Midbrain (tissue), 1 donor: ENCODE measurements around the gene MROH7.

Source experiments
- DNase-seq: peaks from one replicate; lab custom pipeline; 2025; lab: John Stamatoyannopoulos, UW

The MROH7 gene

DNA sequence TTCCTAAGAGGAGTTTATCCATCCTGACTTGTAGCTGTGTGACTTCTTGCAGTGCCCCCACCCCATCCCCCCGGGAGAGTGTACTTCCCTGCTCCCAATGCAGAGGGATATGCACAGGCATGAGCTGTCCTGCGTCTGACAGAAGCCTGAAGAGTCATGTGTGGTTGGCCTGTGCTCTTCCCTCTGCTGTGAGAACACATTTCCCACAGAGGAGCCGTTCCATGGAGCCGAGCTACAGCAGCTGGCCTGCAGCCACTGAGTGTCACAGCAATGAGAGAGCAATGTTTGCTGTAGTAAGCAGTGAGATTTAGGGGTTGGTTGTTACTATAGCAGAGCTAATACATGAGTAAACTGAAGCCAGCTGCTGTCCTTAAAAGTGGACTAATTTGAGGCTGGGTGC lies 100.7 kb downstream of the MROH7 start:
- no peak for DNase-seq

DNA sequence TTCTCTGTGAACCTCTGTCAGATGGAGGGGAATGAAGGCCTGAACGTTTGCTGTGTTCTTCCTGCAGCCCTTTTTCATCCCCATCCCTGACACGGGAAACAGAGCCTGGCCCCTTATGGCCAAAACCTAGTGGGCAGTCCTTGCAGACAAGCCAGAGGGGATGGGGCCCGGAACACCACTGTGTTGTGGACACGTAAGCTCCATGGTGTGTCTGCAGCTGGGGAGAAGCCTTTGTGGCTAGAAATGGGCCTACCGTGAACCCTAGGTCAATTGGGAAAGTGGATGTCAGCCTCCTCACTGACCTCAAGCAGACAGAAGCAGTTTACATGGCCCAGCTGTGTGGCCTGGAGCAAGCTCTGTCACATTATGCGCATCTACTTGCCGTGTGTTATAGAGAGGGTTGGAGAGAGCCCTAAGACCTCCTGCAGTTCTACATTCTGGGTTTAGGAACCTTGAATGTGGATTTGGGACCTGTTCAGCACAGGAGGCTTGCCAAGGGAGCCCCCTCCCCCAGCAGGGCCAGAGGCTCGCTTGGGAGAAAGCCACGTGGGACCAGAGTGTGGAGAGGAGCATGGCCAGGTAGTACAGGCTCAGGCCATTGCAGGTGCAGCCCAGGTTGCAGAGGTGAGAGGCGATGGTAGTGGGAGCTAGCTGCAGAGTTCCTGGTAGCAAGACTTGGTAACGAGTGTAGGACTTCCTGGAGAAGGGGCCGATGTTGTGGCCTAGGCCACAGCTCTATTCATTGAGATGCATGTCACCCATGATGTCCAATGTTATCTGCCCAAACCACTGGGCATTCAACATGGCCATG lies 102.0 kb downstream of the MROH7 start:
- DNase-seq = no peak

DNA sequence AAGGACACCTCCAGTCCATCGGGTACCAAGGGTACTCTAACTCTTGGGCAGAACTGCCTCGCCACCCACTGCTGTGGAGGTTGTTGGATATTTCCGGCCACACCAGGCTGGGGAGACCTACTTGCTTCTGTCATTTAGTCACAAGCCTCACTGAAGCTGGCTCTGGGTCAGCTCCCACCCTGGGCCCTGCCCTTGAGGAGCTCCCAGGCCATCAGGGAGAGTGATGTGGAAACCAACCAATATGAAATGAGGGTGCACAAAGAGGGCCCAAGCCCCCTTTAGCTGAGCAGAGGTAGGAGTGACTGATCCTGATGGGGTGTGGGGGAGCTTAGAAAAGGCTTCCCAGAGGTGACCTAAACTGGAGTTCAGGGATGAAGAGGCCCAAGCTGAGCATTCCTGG lies 103.1 kb downstream of the MROH7 start:
- no peak for DNase-seq

DNA sequence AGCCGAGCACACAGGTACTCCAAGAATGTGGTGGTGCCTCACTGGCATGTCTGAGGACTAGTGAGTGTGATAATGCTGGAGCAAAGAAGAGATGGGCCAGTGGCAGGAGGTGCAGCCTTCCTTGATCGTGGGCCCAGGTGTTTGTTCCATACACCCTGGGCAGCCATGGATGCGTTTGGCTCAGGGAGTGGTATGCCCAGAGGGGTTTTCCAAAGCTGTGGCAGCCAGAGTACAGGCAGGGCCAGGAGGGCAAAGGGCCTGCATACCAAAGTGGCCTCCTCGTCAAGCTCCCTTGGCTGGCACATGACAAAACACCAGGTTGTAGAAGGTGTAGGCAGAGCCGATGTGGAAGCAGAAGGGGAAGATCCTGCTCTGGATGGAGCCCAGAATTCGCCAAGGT lies 103.7 kb downstream of the MROH7 start:
- DNase-seq = no peak

DNA sequence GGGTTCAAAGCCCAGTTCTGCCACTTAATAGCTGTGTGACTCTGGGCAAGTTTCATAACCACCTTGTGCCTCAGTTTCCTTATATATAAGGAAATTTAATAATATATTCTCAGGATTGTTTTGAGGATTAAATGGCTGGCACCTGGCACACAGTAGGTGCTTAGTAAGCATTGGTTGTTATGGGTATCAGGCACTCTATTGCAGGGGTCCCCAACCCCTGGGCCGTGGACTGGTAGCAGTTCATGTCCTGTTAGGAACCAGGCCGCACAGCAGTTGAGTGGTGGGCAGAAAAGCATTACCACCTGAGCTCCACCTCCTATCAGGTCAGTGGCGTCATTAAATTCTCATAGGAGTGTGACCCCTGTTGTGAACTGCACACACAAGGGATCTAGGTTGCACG lies 104.3 kb downstream of the MROH7 start:
- no peak for DNase-seq

DNA sequence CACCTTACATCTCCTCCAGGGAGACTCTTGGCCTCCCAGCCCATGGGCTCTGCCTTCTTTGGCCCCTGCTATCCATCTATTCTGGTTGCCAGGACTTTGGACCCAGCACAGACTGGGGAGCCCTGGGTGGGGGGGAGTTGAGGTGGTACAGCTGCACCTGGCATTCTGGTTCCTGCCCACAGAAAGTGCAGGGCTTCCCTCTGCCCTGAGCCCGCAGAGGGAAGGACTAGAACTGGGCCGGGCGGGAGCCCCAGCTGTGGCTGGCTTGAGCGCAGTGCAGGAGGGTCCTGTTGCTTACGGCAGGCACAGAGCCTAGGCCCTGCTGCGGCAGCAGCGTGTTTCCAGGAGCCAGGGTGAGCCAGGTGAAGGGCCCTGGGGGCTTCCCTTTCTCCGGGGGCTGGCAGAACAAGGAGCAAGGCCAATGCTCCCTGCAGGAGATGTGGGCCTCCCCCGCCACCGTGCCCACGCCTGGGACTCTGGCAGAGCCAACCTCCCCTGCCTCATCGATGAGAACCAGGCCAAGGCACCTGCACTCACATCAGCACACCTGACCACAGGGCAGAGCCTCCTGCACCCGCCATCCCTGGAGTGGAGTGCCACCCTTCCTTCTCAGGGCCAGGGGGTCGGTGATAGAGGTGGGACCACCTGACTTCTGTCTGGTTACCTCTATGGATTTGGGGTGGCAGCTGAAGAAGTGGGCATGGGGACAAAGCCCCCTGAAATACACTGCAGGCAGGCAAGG lies 106.7 kb downstream of the MROH7 start:
- DNase-seq = no peak

DNA sequence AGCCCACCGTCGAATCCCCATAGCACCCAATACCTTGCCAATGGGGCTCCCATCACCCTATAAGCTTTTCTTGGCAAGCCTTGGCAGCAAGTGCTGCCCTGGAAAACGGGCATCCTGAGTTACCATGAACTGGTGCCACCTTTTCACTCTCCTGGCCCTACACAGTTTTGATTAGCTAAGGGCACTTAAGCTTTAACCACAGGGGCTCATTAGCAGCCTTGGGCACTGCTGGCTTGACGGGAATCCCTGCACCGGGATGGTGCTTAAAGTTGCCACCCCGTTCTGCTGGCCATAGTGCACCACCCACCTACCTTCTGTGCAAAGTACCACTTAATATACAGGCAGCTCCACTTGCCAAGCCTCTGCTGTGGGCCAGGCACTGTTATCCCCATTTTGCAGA lies 109.0 kb downstream of the MROH7 start:
- DNase-seq = no peak

DNA sequence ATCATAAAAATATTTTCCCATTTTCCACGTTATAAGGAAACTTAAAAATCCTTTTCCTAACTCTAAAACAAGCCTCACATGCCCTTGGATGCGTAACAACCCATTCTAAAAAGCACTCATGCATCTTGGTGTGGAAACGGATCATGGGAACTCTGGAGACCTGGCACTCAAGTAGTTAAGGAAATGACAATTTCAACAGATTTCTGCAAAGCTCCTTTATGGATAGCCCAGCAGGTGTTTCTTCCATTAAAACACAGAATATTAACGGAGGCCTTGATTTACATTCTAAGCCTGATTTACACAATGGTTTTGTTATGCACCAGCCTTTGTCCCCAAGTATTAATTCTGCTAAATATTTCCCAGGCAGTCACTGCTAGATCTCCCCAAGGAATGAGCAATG lies 109.8 kb downstream of the MROH7 start:
- DNase-seq = no peak

DNA sequence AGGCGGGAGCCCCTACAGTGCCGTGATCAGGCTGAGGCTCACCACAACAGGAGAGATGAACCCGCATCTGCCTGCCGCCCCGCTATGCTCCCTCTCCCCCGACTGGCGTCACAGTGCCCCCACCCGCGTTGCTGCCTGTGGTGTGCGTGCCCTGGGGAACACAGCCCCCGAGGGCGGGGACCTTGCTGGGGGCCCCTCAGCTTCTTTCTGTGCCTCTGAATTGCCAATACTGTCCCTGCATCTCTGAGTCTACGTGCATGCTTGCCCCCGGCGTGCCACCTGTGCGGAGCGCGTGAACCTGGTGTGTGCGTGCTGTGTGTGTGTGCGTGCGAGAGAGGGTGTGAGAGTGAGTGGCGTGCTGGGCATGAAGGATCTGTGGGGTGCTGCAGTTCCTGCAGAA lies 112.5 kb downstream of the MROH7 start:
- no peak for DNase-seq

DNA sequence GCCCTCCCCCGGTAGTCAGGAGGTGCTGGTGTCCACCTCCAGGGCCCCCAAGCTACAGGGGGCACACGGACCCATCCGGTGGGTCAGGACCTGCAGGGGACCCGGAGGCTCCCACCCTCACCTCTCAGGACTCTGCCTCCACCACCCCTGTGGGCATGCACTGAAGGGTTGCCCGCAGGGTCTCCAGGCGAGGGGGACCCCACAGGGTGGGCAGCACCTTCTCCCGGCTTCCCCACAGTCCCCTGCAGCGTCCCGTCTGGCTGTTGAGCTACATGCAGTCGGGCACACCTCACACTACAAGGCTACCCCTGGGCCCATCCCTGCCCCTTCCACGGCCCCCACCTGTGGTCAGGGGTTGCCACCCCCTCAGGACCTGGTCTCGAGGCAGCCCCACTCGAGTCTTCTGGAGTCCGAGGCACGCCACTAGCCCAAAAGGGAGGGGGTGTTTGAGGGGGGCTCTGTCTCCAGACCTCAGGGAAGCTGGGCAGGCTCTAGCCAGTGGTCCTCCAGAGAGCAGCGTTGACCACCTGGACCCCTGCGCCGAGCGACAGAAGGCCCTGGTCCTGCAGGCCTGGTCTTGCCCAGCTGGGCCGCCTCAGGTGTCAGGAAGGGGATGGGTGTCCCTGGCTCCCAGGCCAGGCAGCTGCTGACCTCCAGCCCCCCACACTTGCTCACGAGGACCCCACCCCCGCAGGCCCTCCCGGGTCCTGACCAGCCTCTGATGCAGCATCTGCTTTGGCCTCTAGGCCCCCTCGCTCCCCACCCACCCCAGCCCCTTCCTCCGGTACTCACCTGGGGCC lies 113.1 kb downstream of the MROH7 start:
- DNase-seq = no peak

DNA sequence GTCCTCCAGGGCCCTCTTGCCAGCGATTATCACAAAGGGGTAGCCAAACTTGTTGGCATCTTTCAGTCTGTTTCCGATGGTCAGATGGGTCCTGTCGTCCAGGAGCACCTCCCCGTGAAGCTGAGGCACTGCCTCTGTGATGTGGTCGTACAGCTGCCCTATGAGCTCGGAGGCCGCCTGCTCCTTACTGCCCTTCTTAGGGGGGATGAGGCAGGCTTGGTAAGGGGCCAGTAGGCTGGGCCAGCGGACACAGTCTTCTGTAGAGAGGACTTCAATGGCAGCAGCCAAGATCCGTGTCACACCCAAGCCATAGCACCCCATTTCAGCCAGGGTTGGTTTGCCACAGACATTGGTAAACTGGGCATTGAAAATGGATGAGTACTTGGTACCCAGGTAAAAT lies 116.2 kb downstream of the MROH7 start:
- no peak for DNase-seq

DNA sequence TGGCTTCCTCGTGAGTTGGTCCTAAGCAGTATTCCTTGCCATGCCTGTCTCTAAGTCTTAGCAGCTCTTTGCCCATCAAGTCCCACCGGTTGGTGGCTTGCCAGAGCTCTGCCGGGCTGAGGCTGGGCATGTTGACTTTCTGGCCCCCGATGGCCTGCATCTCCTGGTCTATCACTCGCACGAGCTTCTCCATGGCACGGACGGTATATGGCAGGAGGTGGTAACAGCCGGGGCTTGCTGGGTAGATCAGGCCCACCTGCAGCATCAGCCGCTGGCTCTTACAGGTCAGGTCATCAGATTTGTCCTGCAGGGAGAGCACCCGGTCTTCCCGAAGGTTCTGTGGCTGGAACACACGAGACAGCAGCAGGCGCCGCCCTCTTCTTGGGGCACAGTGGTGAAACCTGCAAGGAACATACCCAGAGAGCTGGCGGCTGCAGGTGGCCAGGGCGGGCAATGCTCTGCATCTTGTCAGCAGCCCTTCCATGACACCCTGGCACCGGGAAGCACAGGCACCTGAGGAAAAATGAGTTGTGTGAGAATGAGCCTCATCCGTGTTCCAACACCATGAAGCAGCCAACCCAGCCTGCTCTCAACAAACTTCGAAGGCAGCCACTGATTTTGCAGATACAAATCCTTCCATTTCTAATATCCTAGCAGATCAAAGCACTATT lies 117.2 kb downstream of the MROH7 start:
- DNase-seq = no peak
